ENCODE data around the gene ACSS1. TPM values are rescaled to one million over a fixed set of nuclear protein-coding genes. Genes with fewer than 3 reads are reported as not detected.

Gene ACSS1
- total and polyA plus RNA-seq, 2 of the 8 experiments (the other 6 are each of a cell fraction or from before 2014, with no cell fraction given), result 2.6 to 3.4 TPM

- no peak overlapping the region for H3K56ac ChIP-seq (replicated peaks; ENCODE audit: insufficient read length, low read depth, low read length)
- ChIA-PET CTCF (ENCODE audit: partially characterized antibody) (interaction anchor here (1.4 kb wide), 1 partner anchor 40 kb away, joined by 3 read pairs; no protein-coding TSS in a partner anchor), POLR2A (ENCODE audit: partially characterized antibody) (interaction anchor here (1.2 kb wide), 1 partner anchor 27 kb away, joined by 3 read pairs; no protein-coding TSS in a partner anchor)
- H2BK120ac ChIP-seq (replicated peaks; ENCODE audit: low read depth, low read length), result no peak overlapping the region
- no peak overlapping the region for H2BK15ac ChIP-seq (ENCODE audit: low read length)
- no peaks in the 10 kb centered on the region for H3K23me2 ChIP-seq (ENCODE audit: low read depth, low read length)
- WGBS, 2 experiments (ENCODE audit: extremely low coverage in 1 of 2, insufficient coverage in 1 of 2, insufficient read length in 1 of 2, insufficient replicate concordance in 2 of 2, low coverage in 1 of 2, low lambda C conversion rate in 2 of 2, missing lambda C conversion rate in 1 of 2), result 86% methylated on average over 14 of the region's 14 CpGs; no CpG with 5 or more reads in 1 of the 2 experiments
- FAIRE-seq (no peak), DNase-seq (ENCODE audit: low read depth in 1 of 2, low spot score in 2 of 2) (no peak)
- no peak overlapping the region for H3K4me3 ChIP-seq (ENCODE audit: extremely low read depth in 1 of 4, insufficient read depth in 2 of 4, low read depth in 3 of 4, low read length in 4 of 4)
- H3K36me3 ChIP-seq (ENCODE audit: control insufficient read depth in 2 of 4, insufficient read depth in 4 of 4, low read length in 3 of 4), result no peaks in the 10 kb centered on the region
- H3K14ac ChIP-seq (ENCODE audit: insufficient read length), result no peak overlapping the region
- no peak overlapping the region for H3K23ac ChIP-seq (ENCODE audit: insufficient read length)
- no peak overlapping the region for H2BK20ac ChIP-seq (ENCODE audit: low read length)
- no peak overlapping the region for H4K5ac ChIP-seq (ENCODE audit: insufficient read length, low read depth, low read length)
- no peak overlapping the region for H2BK5ac ChIP-seq (ENCODE audit: low read depth, low read length)
- no peak overlapping the region for H3K9ac ChIP-seq (replicated peaks in 1 of 4; ENCODE audit: extremely low read depth in 1 of 4, low read depth in 3 of 4, low read length in 3 of 4)
- no peak overlapping the region for H2AK5ac ChIP-seq (ENCODE audit: low read depth, low read length)
- no peak overlapping the region for H4K91ac ChIP-seq (replicated peaks; ENCODE audit: insufficient read length, low read length)
- H4K8ac ChIP-seq (ENCODE audit: extremely low read depth, insufficient read depth, low read length), result no peak overlapping the region
- no peak overlapping the region for H3K4me2 ChIP-seq (ENCODE audit: insufficient read depth in 1 of 2, low read depth in 2 of 2, low read length in 2 of 2)
- no peaks in the 10 kb centered on the region for H3K79me2 ChIP-seq (ENCODE audit: control insufficient read depth in 1 of 2, insufficient read depth in 2 of 2, low read length in 2 of 2)
- no peak overlapping the region for H2BK12ac ChIP-seq (ENCODE audit: low read depth, low read length)
- no peak overlapping the region for H3K18ac ChIP-seq (ENCODE audit: extremely low read depth, low read length)
- H3K4me1 ChIP-seq (replicated peaks in 1 of 4; ENCODE audit: control insufficient read depth in 3 of 4, insufficient read depth in 4 of 4, low read length in 3 of 4), result no peaks in the 10 kb centered on the region
- no peak overlapping the region for H3K27ac ChIP-seq (ENCODE audit: low read depth, low read length)
- no peaks in the 10 kb centered on the region for H4K20me1 ChIP-seq (replicated peaks in 1 of 2; ENCODE audit: control insufficient read depth in 1 of 2, insufficient read depth in 2 of 2, low read length in 2 of 2)
- no peaks in the 10 kb centered on the region for H3K9me3 ChIP-seq (ENCODE audit: insufficient read depth in 2 of 2, low read depth in 1 of 2, low read length in 1 of 2)
- no peak overlapping the region for H3K4ac ChIP-seq (replicated peaks; ENCODE audit: insufficient read length, low read depth, low read length)
- H3K79me1 ChIP-seq (ENCODE audit: low read depth, low read length), result no peaks in the 10 kb centered on the region
- no peaks in the 10 kb centered on the region for H3K27me3 ChIP-seq (replicated peaks in 1 of 4; ENCODE audit: control insufficient read depth in 3 of 4, extremely low read depth in 1 of 4, insufficient read depth in 3 of 4, low read length in 3 of 4)
- no peak overlapping the region for H2AFZ ChIP-seq (ENCODE audit: low read length)
- TF ChIP-seq ASH2L (IDR thresholded peaks at IDR 0.05; ENCODE audit: low read length), result no peak
- TF ChIP-seq TAF1 (IDR thresholded peaks at IDR 0.05; ENCODE audit: low read depth, low read length), result no peak
- TF ChIP-seq CREB1 (IDR thresholded peaks at IDR 0.05), result no peak
- no peak for TF ChIP-seq ATF3 (IDR thresholded peaks at IDR 0.05; ENCODE audit: insufficient read depth, low read depth, low read length)
- TF ChIP-seq POLR2AphosphoS5 (IDR thresholded peaks at IDR 0.05; ENCODE audit: low read depth, low read length), result no peak
- TF ChIP-seq CBX8 (IDR thresholded peaks at IDR 0.05; ENCODE audit: borderline replicate concordance, low read depth, low read length), result no peak
- TF ChIP-seq CTCF (IDR thresholded peaks at IDR 0.05; ENCODE audit: control extremely low read depth in 1 of 3, insufficient read depth in 1 of 3, low read depth in 1 of 3, low read length in 3 of 3), result no peak
- TF ChIP-seq SP4 (IDR thresholded peaks at IDR 0.05; ENCODE audit: low read length), result no peak
- no peak for TF ChIP-seq CTBP2 (IDR thresholded peaks at IDR 0.05; ENCODE audit: borderline replicate concordance, insufficient read depth, insufficient read length, low read length)
- TF ChIP-seq NANOG (IDR thresholded peaks at IDR 0.05; ENCODE audit: insufficient read depth, low read depth, low read length, poor library complexity, severe bottlenecking), result no peak
These were observed 32.7 kb downstream of the ACSS1 start for GRCh38 chr20:25025091-25025861.
